CD14-positive monocyte (primary cell): ENCODE results near the gene LOXHD1. TPM values are rescaled to one million over a fixed set of nuclear protein-coding genes. Genes with fewer than 3 reads are reported as not detected.

ENCODE experiments used
- DNase-seq, 3 donors: peaks; one replicate each; pipeline ENCODE4 v3.0.0-alpha.2; 2011 to 2022
- H2AFZ ChIP-seq: 2 replicates; pipeline ENCODE4 v1.6.0; 2012; ENCODE audit warnings: mild to moderate bottlenecking, low read depth, low read length, inconsistent platforms; ENCODE audit not compliant: insufficient read depth, poor library complexity, severe bottlenecking
- H3K27ac ChIP-seq, 2 donors: 1 replicate in 1 of 2; 2 replicates in 1 of 2; pipeline ENCODE4 v1.5.1; 2012 to 2013; ENCODE audit warnings: low read length in 2 of 2, control low read depth in 1 of 2, inconsistent platforms in 1 of 2, low read depth in 1 of 2, mild to moderate bottlenecking in 1 of 2
- H3K27me3 ChIP-seq, 2 donors: one replicate each; pipeline versions ENCODE4 v1.6.0 to v1.6.1; 2011 to 2013; ENCODE audit warnings: low read length in 2 of 2; ENCODE audit not compliant: control insufficient read depth in 2 of 2, insufficient read depth in 2 of 2
- H3K36me3 ChIP-seq, 2 donors: replicated peaks in 1 of 2; 1 replicate in 1 of 2; 2 replicates in 1 of 2; pipeline versions ENCODE4 v1.5.1 to v1.6.1; 2012 to 2013; ENCODE audit warnings: low read length in 2 of 2, control low read depth in 1 of 2, inconsistent platforms in 1 of 2, mild to moderate bottlenecking in 1 of 2; ENCODE audit not compliant: insufficient read depth in 2 of 2, control insufficient read depth in 1 of 2
- H3K4me1 ChIP-seq, 2 donors: 1 replicate in 1 of 2; 2 replicates in 1 of 2; pipeline versions ENCODE4 v1.5.1 to v1.6.1; 2012 to 2013; ENCODE audit warnings: low read length in 2 of 2, control low read depth in 1 of 2, inconsistent platforms in 1 of 2, mild to moderate bottlenecking in 1 of 2, moderate library complexity in 1 of 2; ENCODE audit not compliant: insufficient read depth in 2 of 2, control insufficient read depth in 1 of 2
- H3K4me2 ChIP-seq: replicated peaks from 2 replicates; pipeline ENCODE3; 2012; ENCODE audit warnings: low read length, moderate library complexity, mild to moderate bottlenecking; ENCODE audit not compliant: poor library complexity, severe bottlenecking; ENCODE audit errors: extremely low read depth
- H3K4me3 ChIP-seq, 3 experiments: fragments of 200-600 bp in 1 of 3; sonication (generic) in 1 of 3; replicated peaks in 1 of 3; 1 replicate in 2 of 3; 2 replicates in 1 of 3; pipeline ENCODE4 v1.5.1; 2011 to 2013; ENCODE audit warnings: low read length in 3 of 3, mild to moderate bottlenecking in 3 of 3, control low read depth in 2 of 3, low read depth in 2 of 3, inconsistent platforms in 1 of 3, moderate library complexity in 1 of 3
- H3K79me2 ChIP-seq: 2 replicates; pipeline ENCODE4 v1.6.0; 2012; ENCODE audit warnings: mild to moderate bottlenecking, control low read depth, inconsistent platforms, low read length, moderate library complexity; ENCODE audit not compliant: insufficient read depth
- H3K9ac ChIP-seq: 2 replicates; pipeline ENCODE4 v1.6.0; 2017; ENCODE audit warnings: low read length, mild to moderate bottlenecking; ENCODE audit not compliant: insufficient read depth, poor library complexity, severe bottlenecking
- H3K9me3 ChIP-seq, 2 donors: replicated peaks in 1 of 2; 1 replicate in 1 of 2; 2 replicates in 1 of 2; pipeline versions ENCODE4 v1.5.1 to v1.6.1; 2012 to 2013; ENCODE audit warnings: low read length in 2 of 2, control low read depth in 1 of 2; ENCODE audit not compliant: control insufficient read depth in 1 of 2, insufficient read depth in 1 of 2
- H4K20me1 ChIP-seq: 2 replicates; pipeline ENCODE4 v1.6.0; 2012; ENCODE audit warnings: mild to moderate bottlenecking, low read length, control low read depth, moderate library complexity; ENCODE audit not compliant: insufficient read depth
- H3K27ac Mint-ChIP-seq, 7 donors: one replicate each; pipeline ENCODE4 v1.8.0; 2020; ENCODE audit warnings: mild to moderate bottlenecking in 7 of 7, mixed read lengths in 7 of 7, moderate library complexity in 6 of 7, inconsistent platforms in 2 of 7
- H3K27me3 Mint-ChIP-seq, 3 donors: one replicate each; pipeline ENCODE4 v1.8.0; 2021 to 2022; ENCODE audit warnings: low read depth in 3 of 3, mild to moderate bottlenecking in 3 of 3, mixed read lengths in 3 of 3, moderate library complexity in 3 of 3, inconsistent platforms in 1 of 3
- H3K36me3 Mint-ChIP-seq, 2 donors: one replicate each; pipeline ENCODE4 v1.8.0; 2020; ENCODE audit warnings: mixed read lengths in 2 of 2, inconsistent platforms in 1 of 2, mild to moderate bottlenecking in 1 of 2
- H3K4me1 Mint-ChIP-seq: one replicate; pipeline ENCODE4 v1.8.0; 2020; ENCODE audit warnings: mild to moderate bottlenecking, mixed read lengths
- H3K4me3 Mint-ChIP-seq, 2 donors: one replicate each; pipeline ENCODE4 v1.8.0; 2020; ENCODE audit warnings: mild to moderate bottlenecking in 2 of 2, mixed read lengths in 2 of 2, moderate library complexity in 1 of 2
- H3K9me3 Mint-ChIP-seq, 7 donors: one replicate each; pipeline ENCODE4 v1.8.0; 2020 to 2022; ENCODE audit warnings: mixed read lengths in 7 of 7, mild to moderate bottlenecking in 6 of 7, moderate library complexity in 6 of 7, inconsistent platforms in 2 of 7
- WGBS: methylation state at CpG from one replicate; pipeline ENCODE4 v1.1.5; 2013; ENCODE audit warnings: missing lambda C conversion rate; ENCODE audit not compliant: insufficient coverage; 5-methylcytosine and 5-hydroxymethylcytosine counted together
- intact Hi-C, 2 donors: fragments of 100-400 bp; cut with micrococcal nuclease; formaldehyde crosslinking; loops; one replicate each; pipeline versions ENCODE4 v1.15.0 to v1.15.1; 2023
- polyA plus RNA-seq, 3 donors: library from polyadenylated mRNA; depleted of rRNA in 1 of 3; unstranded in 2 of 3; stranded (reverse) in 1 of 3; fragments of 300-500 nt in 2 of 3; fragments of >200 nt in 1 of 3; fragmentation: Illumina TruSeq in 2 of 3; gene quantifications; 1 replicate in 2 of 3; 2 replicates in 1 of 3; pipeline ENCODE4 v1.2.3, GENCODE V29; 2012 to 2021
- TF ChIP-seq, protein P1 (sequence below): fragments of 200-600 bp; IDR thresholded peaks from one replicate; pipeline ENCODE4 v1.8.0; 2022; ENCODE audit warnings: antibody characterized with exemption, mild to moderate bottlenecking

The LOXHD1 gene
- polyA plus RNA-seq, 3 donors = 0.33 to 10.9 (median 0.61) TPM

DNA sequence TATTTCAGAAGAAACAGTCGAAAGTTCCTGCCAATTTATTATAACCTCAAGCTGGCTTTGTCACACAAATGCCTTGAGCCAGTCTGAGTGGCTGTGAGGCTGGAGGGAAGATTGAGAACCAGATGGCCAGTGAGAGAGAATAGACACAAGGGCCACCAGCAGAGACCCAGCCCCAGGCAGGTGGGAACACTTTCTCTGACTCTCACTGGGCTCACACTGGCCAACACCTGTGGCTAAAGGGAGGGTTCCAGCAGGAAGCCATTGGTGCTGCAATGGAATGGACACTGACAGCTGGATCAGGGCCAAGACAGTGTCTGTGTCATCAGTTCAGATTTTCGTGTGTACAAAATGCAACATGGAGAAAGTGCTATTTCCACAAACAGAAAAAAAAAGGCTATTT, 29.9 kb downstream of the LOXHD1 start:
- Mint-ChIP-seq H3K4me1 (peaks cover 4% of the 10 kb centered on the region), H3K4me3 (no peak overlapping the region), H3K9me3 (peaks cover 0 to 9% (median 4%) of the 10 kb centered on the region in 7 donors), H3K27ac (no peak overlapping the region), H3K36me3 (no peaks in the 10 kb centered on the region), H3K27me3 (peaks cover 0 to 4% (median 3%) of the 10 kb centered on the region in 3 donors)
- Histone ChIP-seq H3K9ac (no peak overlapping the region), H4K20me1 (no peaks in the 10 kb centered on the region), H3K79me2 (no peaks in the 10 kb centered on the region), H3K36me3 (no peaks in the 10 kb centered on the region), H3K4me1 (peaks cover 6% of the 10 kb centered on the region in 2 donors), H3K4me2 (no peak overlapping the region), H3K9me3 (no peaks in the 10 kb centered on the region), H2AFZ (no peak overlapping the region), H3K4me3 (no peak overlapping the region), H3K27ac (no peak overlapping the region), H3K27me3 (no peaks in the 10 kb centered on the region)
- DNase-seq = no peak
- no CpG with 5 or more reads among the region's 2 CpGs for WGBS
- TF ChIP-seq, protein P1, sequence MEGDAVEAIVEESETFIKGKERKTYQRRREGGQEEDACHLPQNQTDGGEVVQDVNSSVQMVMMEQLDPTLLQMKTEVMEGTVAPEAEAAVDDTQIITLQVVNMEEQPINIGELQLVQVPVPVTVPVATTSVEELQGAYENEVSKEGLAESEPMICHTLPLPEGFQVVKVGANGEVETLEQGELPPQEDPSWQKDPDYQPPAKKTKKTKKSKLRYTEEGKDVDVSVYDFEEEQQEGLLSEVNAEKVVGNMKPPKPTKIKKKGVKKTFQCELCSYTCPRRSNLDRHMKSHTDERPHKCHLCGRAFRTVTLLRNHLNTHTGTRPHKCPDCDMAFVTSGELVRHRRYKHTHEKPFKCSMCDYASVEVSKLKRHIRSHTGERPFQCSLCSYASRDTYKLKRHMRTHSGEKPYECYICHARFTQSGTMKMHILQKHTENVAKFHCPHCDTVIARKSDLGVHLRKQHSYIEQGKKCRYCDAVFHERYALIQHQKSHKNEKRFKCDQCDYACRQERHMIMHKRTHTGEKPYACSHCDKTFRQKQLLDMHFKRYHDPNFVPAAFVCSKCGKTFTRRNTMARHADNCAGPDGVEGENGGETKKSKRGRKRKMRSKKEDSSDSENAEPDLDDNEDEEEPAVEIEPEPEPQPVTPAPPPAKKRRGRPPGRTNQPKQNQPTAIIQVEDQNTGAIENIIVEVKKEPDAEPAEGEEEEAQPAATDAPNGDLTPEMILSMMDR = no peak
- intact Hi-C loops = no loop called here

DNA sequence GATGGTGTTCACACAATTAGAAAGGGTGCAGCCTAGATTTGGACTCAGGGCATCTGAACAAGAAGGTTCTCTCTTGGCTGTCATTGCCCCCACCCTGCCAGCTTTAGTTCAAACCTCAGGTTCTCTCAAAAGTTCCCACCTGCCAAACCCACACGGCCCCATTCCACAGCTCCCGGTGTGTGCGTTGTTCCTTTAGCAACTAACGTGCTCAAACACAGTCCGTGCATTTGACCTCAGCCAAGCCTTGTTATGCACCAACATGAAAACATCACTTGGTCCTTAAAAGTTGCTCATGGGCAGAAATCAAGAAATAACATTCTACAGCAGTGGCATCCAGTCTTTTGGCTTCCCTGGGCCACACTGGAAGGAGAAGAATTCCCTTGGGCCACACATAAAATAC, 32.0 kb downstream of the LOXHD1 start:
- no peaks in the 10 kb centered on the region for H3K79me2 ChIP-seq
- peaks cover 0 to 4% (median 3%) of the 10 kb centered on the region in 3 donors for H3K27me3 Mint-ChIP-seq
- TF ChIP-seq, protein P1 = no peak
- H3K9ac ChIP-seq = no peak overlapping the region
- no peak for DNase-seq
- no peak overlapping the region for H2AFZ ChIP-seq
- H3K4me1 Mint-ChIP-seq = peaks cover 4% of the 10 kb centered on the region
- no peak overlapping the region for H3K27ac Mint-ChIP-seq
- no peaks in the 10 kb centered on the region for H3K36me3 Mint-ChIP-seq
- peaks cover 0 to 2% (median 0%) of the 10 kb centered on the region in 7 donors for H3K9me3 Mint-ChIP-seq
- H3K4me3 Mint-ChIP-seq = no peak overlapping the region
- peaks cover 6% of the 10 kb centered on the region in 2 donors for H3K4me1 ChIP-seq
- no peaks in the 10 kb centered on the region for H3K36me3 ChIP-seq
- H3K27me3 ChIP-seq = no peaks in the 10 kb centered on the region
- WGBS = 98% methylated on average over 5 of the region's 5 CpGs
- H4K20me1 ChIP-seq = no peaks in the 10 kb centered on the region
- intact Hi-C loops = no loop called here
- H3K4me2 ChIP-seq = no peak overlapping the region
- no peak overlapping the region for H3K4me3 ChIP-seq
- no peaks in the 10 kb centered on the region for H3K9me3 ChIP-seq
- no peak overlapping the region for H3K27ac ChIP-seq
